HCT116 (cell line): ENCODE data around the gene STBD1. TPM values are rescaled to one million over a fixed set of nuclear protein-coding genes. Genes with fewer than 3 reads are reported as not detected.

Source experiments
- ATAC-seq: fragments of 200-7000 bp; cut with Tn5 transposase; 2 replicates; pipeline ENCODE4 v1.9.1; 2020; ENCODE audit warnings: mild to moderate bottlenecking, moderate library complexity
- BruUV-seq: library from RNA; stranded (reverse); fragments of 400-500 nt; replicated peaks from 2 replicates; lab custom pipeline; 2021; lab: Mats Ljungman, UMichigan
- CTCF ChIA-PET: fragments of 300-600 bp; sonication (Branson Sonifier 250); formaldehyde crosslinking; loops from one replicate; lab custom pipeline; 2021; ENCODE audit warnings: antibody characterized with exemption; lab: Charles Lee
- POLR2A ChIA-PET: fragments of 300-600, 350-600 bp; sonication (Branson Sonifier 250); formaldehyde crosslinking; loops from one replicate; lab custom pipeline; 2021; ENCODE audit warnings: antibody characterized with exemption; lab: Charles Lee
- RAD21 ChIA-PET, 2 experiments: fragments of 300-600 bp; sonication (Branson Sonifier 250); formaldehyde crosslinking; loops; one replicate each; lab custom pipeline; 2023; ENCODE audit warnings: low total read pairs in 2 of 2; ENCODE audit not compliant: uncharacterized antibody in 2 of 2, unreplicated experiment in 2 of 2, low non-redundant PET in 1 of 2; lab: Charles Lee
- DNase-seq: peaks from one replicate; pipeline ENCODE4 v3.0.0-alpha.2; 2010; ENCODE audit warnings: low read depth, low spot score
- H2AFZ ChIP-seq: fragments of 200-600 bp; shearing (Covaris generic), sonication (generic); 2 replicates; pipeline ENCODE4 v1.6.1; 2017; ENCODE audit warnings: low read depth, mixed run types, mixed read lengths, antibody characterized with exemption, low read length; ENCODE audit not compliant: poor library complexity, severe bottlenecking
- H3K27ac ChIP-seq: 2 replicates; pipeline ENCODE4 v1.5.1; 2012; ENCODE audit warnings: low read depth, low read length
- H3K27me3 ChIP-seq: fragments of 200-600 bp; sonication (generic); 2 replicates; pipeline ENCODE4 v1.6.1; 2016; ENCODE audit warnings: mixed run types, low read length, mixed read lengths; ENCODE audit not compliant: insufficient read depth
- H3K36me3 ChIP-seq, 2 experiments: fragments of 200-500 bp in 1 of 2; fragments of 200-600 bp in 1 of 2; sonication (Bioruptor generic) in 1 of 2; sonication (generic) in 1 of 2; 2 replicates each; pipeline versions ENCODE4 v1.5.1 to v1.6.1; 2014 to 2016; ENCODE audit warnings: low read length in 2 of 2, inconsistent platforms in 1 of 2, mixed read lengths in 1 of 2, mixed run types in 1 of 2; ENCODE audit not compliant: insufficient read depth in 2 of 2, control insufficient read depth in 1 of 2
- H3K4me1 ChIP-seq, 2 experiments: fragments of 200-600 bp in 1 of 2; sonication (generic) in 1 of 2; 2 replicates each; pipeline versions ENCODE4 v1.5.1 to v1.6.1; 2012 to 2017; ENCODE audit warnings: low read length in 2 of 2, inconsistent platforms in 1 of 2, mild to moderate bottlenecking in 1 of 2, mixed read lengths in 1 of 2, mixed run types in 1 of 2, moderate library complexity in 1 of 2; ENCODE audit not compliant: insufficient read depth in 2 of 2, control insufficient read depth in 1 of 2
- H3K4me2 ChIP-seq: fragments of 200-600 bp; sonication (generic); 2 replicates; pipeline ENCODE4 v1.6.1; 2017; ENCODE audit warnings: mixed run types, low read length, mixed read lengths
- H3K4me3 ChIP-seq, 2 experiments: fragments of 200-600 bp in 1 of 2; sonication (generic) in 1 of 2; replicated peaks in 1 of 2; 2 replicates each; pipeline ENCODE4 v1.5.1; 2011 to 2016; ENCODE audit warnings: low read length in 2 of 2, control low read depth in 1 of 2, low read depth in 1 of 2, mild to moderate bottlenecking in 1 of 2, mixed read lengths in 1 of 2, mixed run types in 1 of 2
- H3K79me2 ChIP-seq: fragments of 200-600 bp; sonication (generic); 2 replicates; pipeline ENCODE4 v1.6.1; 2017; ENCODE audit warnings: mild to moderate bottlenecking, mixed run types, low read length, moderate library complexity, mixed read lengths; ENCODE audit not compliant: insufficient read depth
- H3K9ac ChIP-seq: fragments of 200-600 bp; sonication (generic); 2 replicates; pipeline ENCODE4 v1.6.1; 2016; ENCODE audit warnings: low read length, mixed read lengths
- H3K9me2 ChIP-seq: fragments of 200-600 bp; sonication (generic), shearing (Covaris generic); 2 replicates; pipeline ENCODE4 v1.6.1; 2017; ENCODE audit warnings: mixed run types, mild to moderate bottlenecking, moderate library complexity; ENCODE audit not compliant: insufficient read depth
- H3K9me3 ChIP-seq, 2 experiments: fragments of 200-500 bp in 1 of 2; fragments of 200-600 bp in 1 of 2; sonication (Bioruptor generic) in 1 of 2; sonication (generic) in 1 of 2; 2 replicates each; pipeline ENCODE4 v1.6.1; 2014 to 2017; ENCODE audit warnings: low read length in 2 of 2, mixed read lengths in 2 of 2, inconsistent platforms in 1 of 2, low read depth in 1 of 2, mild to moderate bottlenecking in 1 of 2, mixed run types in 1 of 2, moderate library complexity in 1 of 2; ENCODE audit not compliant: control insufficient read depth in 1 of 2, insufficient read depth in 1 of 2
- H4K20me1 ChIP-seq: fragments of 200-600 bp; sonication (generic), shearing (Covaris generic); 2 replicates; pipeline ENCODE4 v1.6.1; 2017; ENCODE audit warnings: mixed run types, mild to moderate bottlenecking, moderate library complexity; ENCODE audit not compliant: insufficient read depth
- ATF3 ChIP-seq: IDR thresholded peaks from 2 replicates; pipeline ENCODE4 v1.6.1; 2012
- CBX3 ChIP-seq: IDR thresholded peaks from 2 replicates; pipeline ENCODE4 v1.6.1; 2012; ENCODE audit warnings: low read depth
- CEBPB ChIP-seq: IDR thresholded peaks from 2 replicates; pipeline ENCODE4 v1.6.1; 2012; ENCODE audit warnings: low read depth
- CTCF ChIP-seq, 3 experiments: fragments of 200-600 bp in 1 of 3; sonication (generic) in 1 of 3; IDR thresholded peaks in 2 of 3; conservative IDR thresholded peaks in 1 of 3; 2 replicates each; pipeline ENCODE4 v1.5.1; 2012 to 2017; ENCODE audit warnings: low read depth in 2 of 3, low read length in 2 of 3, antibody characterized with exemption in 1 of 3, borderline replicate concordance in 1 of 3, control low read depth in 1 of 3, mild to moderate bottlenecking in 1 of 3, mixed read lengths in 1 of 3, mixed run types in 1 of 3, moderate library complexity in 1 of 3; ENCODE audit not compliant: insufficient read depth in 1 of 3
- EGR1 ChIP-seq: IDR thresholded peaks from 2 replicates; pipeline ENCODE4 v1.6.1; 2012; ENCODE audit warnings: low read depth
- ELF1 ChIP-seq: IDR thresholded peaks from 2 replicates; pipeline ENCODE4 v1.6.1; 2012; ENCODE audit warnings: low read depth, borderline replicate concordance
- EZH2 ChIP-seq: fragments of 200-600 bp; sonication (generic); IDR thresholded peaks from 2 replicates; pipeline ENCODE4 v1.6.1; 2017; ENCODE audit warnings: antibody characterized with exemption, mixed run types
- EZH2phosphoT487 ChIP-seq: fragments of 200-600 bp; IDR thresholded peaks from 2 replicates; pipeline ENCODE4 v1.6.1; 2018; ENCODE audit warnings: antibody characterized with exemption, borderline replicate concordance
- FOSL1 ChIP-seq: IDR thresholded peaks from 2 replicates; pipeline ENCODE4 v1.6.1; 2012; ENCODE audit warnings: low read depth
- JUND ChIP-seq: IDR thresholded peaks from 2 replicates; pipeline ENCODE4 v1.6.1; 2012
- MAX ChIP-seq: IDR thresholded peaks from 2 replicates; pipeline ENCODE4 v1.6.1; 2012
- POLR2A ChIP-seq: IDR thresholded peaks from 2 replicates; pipeline ENCODE4 v1.7.0; 2011; ENCODE audit warnings: borderline replicate concordance; ENCODE audit not compliant: insufficient read depth, insufficient read length; ENCODE audit errors: extremely low read depth
- POLR2AphosphoS5 ChIP-seq: IDR thresholded peaks from 2 replicates; pipeline ENCODE4 v1.6.1; 2011; ENCODE audit warnings: mild to moderate bottlenecking, low read depth, low read length, moderate library complexity
- RAD21 ChIP-seq: IDR thresholded peaks from 2 replicates; pipeline ENCODE4 v1.6.1; 2012; ENCODE audit warnings: low read depth, mild to moderate bottlenecking
- SRF ChIP-seq: IDR thresholded peaks from 2 replicates; pipeline ENCODE4 v1.6.1; 2012; ENCODE audit warnings: low read depth
- YY1 ChIP-seq: IDR thresholded peaks from 2 replicates; pipeline ENCODE4 v1.6.1; 2011; ENCODE audit warnings: low read length, low read depth, moderate library complexity, mild to moderate bottlenecking; ENCODE audit not compliant: insufficient replicate concordance; ENCODE audit errors: extremely low read depth
- ZFX ChIP-seq: fragments of 450-650 bp; IDR thresholded peaks from 2 replicates; pipeline ENCODE4 v1.6.1; 2017
- ZNF274 ChIP-seq: fragments of 200-500 bp; sonication (Bioruptor generic); IDR thresholded peaks from 2 replicates; pipeline ENCODE4 v1.6.1; 2014; ENCODE audit warnings: mild to moderate bottlenecking, low read depth, low read length, inconsistent platforms
- intact Hi-C: fragments of 100-400 bp; cut with micrococcal nuclease; formaldehyde crosslinking; loops from 2 replicates; pipeline ENCODE4 v1.10.0; 2022
- total RNA-seq: library from RNA; stranded (reverse); gene quantifications from one replicate; pipeline ENCODE4 v1.2.1, GENCODE V29; 2021; ENCODE audit not compliant: unreplicated experiment
- TF ChIP-seq, protein P1 (sequence below): IDR thresholded peaks from 2 replicates; pipeline ENCODE4 v1.6.1; 2012; ENCODE audit warnings: low read depth

STBD1 gene
- total RNA-seq, 1 experiment from 2014 or later, result 5.6 TPM

DNA sequence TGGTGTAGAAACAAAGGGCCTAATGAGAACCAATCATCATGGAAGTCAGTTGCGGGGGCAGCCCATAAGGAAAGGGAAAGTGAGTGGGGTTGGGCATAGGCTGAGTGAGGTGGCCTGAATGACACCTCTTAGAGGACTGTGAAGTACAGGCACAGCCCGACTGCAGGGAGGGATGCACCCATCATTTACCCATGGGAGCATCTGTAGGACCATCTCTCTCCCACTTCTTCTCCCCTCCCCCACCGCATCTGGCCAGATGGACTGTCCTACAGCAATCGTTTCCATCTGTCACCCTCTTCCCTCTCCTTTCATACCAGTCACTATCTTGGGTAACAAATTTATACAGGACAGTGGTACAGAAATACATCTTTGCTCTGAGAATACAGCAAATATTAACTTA is 4.2 kb downstream of the STBD1 start:
- ATAC-seq, result no peak

More for the DNA sequence above, 4.2 kb downstream of the STBD1 start:
- H3K4me1 ChIP-seq, result peaks cover 9 to 13% of the 10 kb centered on the region in 2 experiments; a peak in 3 of 4 replicates
- ChIA-PET CTCF (no interaction called here), POLR2A (no interaction called here), RAD21 (no interaction called here)
- no peaks in the 10 kb centered on the region for H4K20me1 ChIP-seq
- no peaks in the 10 kb centered on the region for H3K27me3 ChIP-seq
- no peak overlapping the region for H3K4me3 ChIP-seq
- no peak overlapping the region for H2AFZ ChIP-seq
- intact Hi-C loops, result no loop called here
- H3K9me3 ChIP-seq, result no peaks in the 10 kb centered on the region
- DNase-seq, result no peak
- peaks cover 16% of the 10 kb centered on the region for H3K79me2 ChIP-seq
- no peaks in the 10 kb centered on the region for H3K9me2 ChIP-seq
- no peak for TF ChIP-seq ZFX
- no peak for TF ChIP-seq SRF
- no peak for TF ChIP-seq EGR1
- TF ChIP-seq JUND, result no peak
- TF ChIP-seq, protein P1, sequence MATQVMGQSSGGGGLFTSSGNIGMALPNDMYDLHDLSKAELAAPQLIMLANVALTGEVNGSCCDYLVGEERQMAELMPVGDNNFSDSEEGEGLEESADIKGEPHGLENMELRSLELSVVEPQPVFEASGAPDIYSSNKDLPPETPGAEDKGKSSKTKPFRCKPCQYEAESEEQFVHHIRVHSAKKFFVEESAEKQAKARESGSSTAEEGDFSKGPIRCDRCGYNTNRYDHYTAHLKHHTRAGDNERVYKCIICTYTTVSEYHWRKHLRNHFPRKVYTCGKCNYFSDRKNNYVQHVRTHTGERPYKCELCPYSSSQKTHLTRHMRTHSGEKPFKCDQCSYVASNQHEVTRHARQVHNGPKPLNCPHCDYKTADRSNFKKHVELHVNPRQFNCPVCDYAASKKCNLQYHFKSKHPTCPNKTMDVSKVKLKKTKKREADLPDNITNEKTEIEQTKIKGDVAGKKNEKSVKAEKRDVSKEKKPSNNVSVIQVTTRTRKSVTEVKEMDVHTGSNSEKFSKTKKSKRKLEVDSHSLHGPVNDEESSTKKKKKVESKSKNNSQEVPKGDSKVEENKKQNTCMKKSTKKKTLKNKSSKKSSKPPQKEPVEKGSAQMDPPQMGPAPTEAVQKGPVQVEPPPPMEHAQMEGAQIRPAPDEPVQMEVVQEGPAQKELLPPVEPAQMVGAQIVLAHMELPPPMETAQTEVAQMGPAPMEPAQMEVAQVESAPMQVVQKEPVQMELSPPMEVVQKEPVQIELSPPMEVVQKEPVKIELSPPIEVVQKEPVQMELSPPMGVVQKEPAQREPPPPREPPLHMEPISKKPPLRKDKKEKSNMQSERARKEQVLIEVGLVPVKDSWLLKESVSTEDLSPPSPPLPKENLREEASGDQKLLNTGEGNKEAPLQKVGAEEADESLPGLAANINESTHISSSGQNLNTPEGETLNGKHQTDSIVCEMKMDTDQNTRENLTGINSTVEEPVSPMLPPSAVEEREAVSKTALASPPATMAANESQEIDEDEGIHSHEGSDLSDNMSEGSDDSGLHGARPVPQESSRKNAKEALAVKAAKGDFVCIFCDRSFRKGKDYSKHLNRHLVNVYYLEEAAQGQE, result no peak
- TF ChIP-seq ATF3, result no peak
- TF ChIP-seq FOSL1, result no peak
- TF ChIP-seq ELF1, result no peak
- no peak for TF ChIP-seq EZH2
- TF ChIP-seq EZH2phosphoT487, result no peak
- no peak for TF ChIP-seq YY1
- no peak for TF ChIP-seq POLR2A
- TF ChIP-seq MAX, result no peak
- TF ChIP-seq CBX3, result no peak
- TF ChIP-seq ZNF274, result no peak
- TF ChIP-seq RAD21, result no peak
- TF ChIP-seq CEBPB, result no peak
- no peak for TF ChIP-seq POLR2AphosphoS5
- TF ChIP-seq CTCF (IDR thresholded peaks at IDR 0.05 in 2 of 3, conservative IDR thresholded peaks at IDR 0.05 in 1 of 3; ENCODE audit: borderline replicate concordance in 1 of 3, insufficient read depth in 1 of 3, low read depth in 2 of 3, low read length in 2 of 3), result no peak
- H3K9ac ChIP-seq, result no peak overlapping the region
- BruUV-seq, result no TSS peak
- no peak overlapping the region for H3K4me2 ChIP-seq
- no peak overlapping the region for H3K27ac ChIP-seq
- 0 out of 4 replicates have a peak, but pooled peaks cover 0 to 2% of the 10 kb centered on the region in 2 experiments for H3K36me3 ChIP-seq
